Measurements from ENCODE around the gene P2RX5. TPM values are rescaled to one million over a fixed set of nuclear protein-coding genes. Genes with fewer than 3 reads are reported as not detected.

P2RX5 gene
- polyA plus RNA-seq, 12 donors, result 11.5 to 51.0 (median 26.8) TPM; not detected in 1

GRCh38 chr17:3626831-3627768 is 68.9 kb downstream of the P2RX5 start:
- no peak for DNase-seq

Other genes with a start within 250 kb of the P2RX5 start
- gene SPATA22, start 224.3 kb downstream of the P2RX5 start, polyA plus RNA-seq (ENCODE audit: insufficient read length in 12 of 12), result 1 to 10 TPM in 1 of 12 donors, under 1 TPM in 7, not detected in 4; 0.13 to 1.9 (median 0.60) TPM
- gene ASPA, start 220.2 kb downstream of the P2RX5 start, polyA plus RNA-seq (ENCODE audit: insufficient read length in 12 of 12), result 1 to 10 TPM in 11 of 12 donors, not detected in 1; 1.6 to 7.9 (median 4.4) TPM
- gene TRPV3, start 138.3 kb downstream of the P2RX5 start, polyA plus RNA-seq (ENCODE audit: insufficient read length in 12 of 12), result 1 to 10 TPM in 9 of 12 donors, under 1 TPM in 2, not detected in 1; 0.92 to 5.7 (median 1.6) TPM
- 1 to 10 TPM in 11 of 12 donors, not detected in 1; 3.9 to 7.8 (median 5.3) TPM for gene TRPV1, start 86.7 kb downstream of the P2RX5 start, polyA plus RNA-seq (ENCODE audit: insufficient read length in 12 of 12)
- 10 to 100 TPM in 1 of 12 donors, 1 to 10 TPM in 10, not detected in 1; 5.6 to 12.0 (median 6.7) TPM for gene SHPK, start 59.9 kb downstream of the P2RX5 start, polyA plus RNA-seq (ENCODE audit: insufficient read length in 12 of 12)
- gene CTNS, start 59.4 kb downstream of the P2RX5 start, polyA plus RNA-seq (ENCODE audit: insufficient read length in 12 of 12), result 10 to 100 TPM in 2 of 12 donors, 1 to 10 TPM in 9, not detected in 1; 6.9 to 15.0 (median 8.8) TPM
- 10 to 100 TPM in 11 of 12 donors, not detected in 1; 33.5 to 68.4 (median 50.9) TPM for gene TAX1BP3, start 27.6 kb downstream of the P2RX5 start, polyA plus RNA-seq (ENCODE audit: insufficient read length in 12 of 12)
- gene EMC6, start 27.3 kb downstream of the P2RX5 start, polyA plus RNA-seq (ENCODE audit: insufficient read length in 12 of 12), result 10 to 100 TPM in 11 of 12 donors, not detected in 1; 25.5 to 93.0 (median 30.8) TPM
- gene HASPIN, start 27.7 kb upstream of the P2RX5 start, polyA plus RNA-seq (ENCODE audit: insufficient read length in 12 of 12), result 1 to 10 TPM in 11 of 12 donors, not detected in 1; 3.7 to 8.4 (median 5.9) TPM
- 10 to 100 TPM in 11 of 12 donors, not detected in 1; 14.2 to 38.6 (median 31.7) TPM for gene ITGAE, start 105.0 kb upstream of the P2RX5 start, polyA plus RNA-seq (ENCODE audit: insufficient read length in 12 of 12)
- 10 to 100 TPM in 11 of 12 donors, not detected in 1; 41.3 to 88.1 (median 62.2) TPM for gene NCBP3, start 150.1 kb upstream of the P2RX5 start, polyA plus RNA-seq (ENCODE audit: insufficient read length in 12 of 12)
- 1 to 10 TPM in 11 of 12 donors, not detected in 1; 5.6 to 8.7 (median 7.4) TPM for gene CAMKK1, start 196.9 kb upstream of the P2RX5 start, polyA plus RNA-seq (ENCODE audit: insufficient read length in 12 of 12)
- gene P2RX1, start 220.3 kb upstream of the P2RX5 start, polyA plus RNA-seq (ENCODE audit: insufficient read length in 12 of 12), result 10 to 100 TPM in 1 of 12 donors, 1 to 10 TPM in 10, not detected in 1; 1.7 to 28.8 (median 2.5) TPM